ENCODE measurements around the gene GLOD4.
A peak's percentile ranks its signal among the peaks of the same experiment; 100 is the strongest.

DNA sequence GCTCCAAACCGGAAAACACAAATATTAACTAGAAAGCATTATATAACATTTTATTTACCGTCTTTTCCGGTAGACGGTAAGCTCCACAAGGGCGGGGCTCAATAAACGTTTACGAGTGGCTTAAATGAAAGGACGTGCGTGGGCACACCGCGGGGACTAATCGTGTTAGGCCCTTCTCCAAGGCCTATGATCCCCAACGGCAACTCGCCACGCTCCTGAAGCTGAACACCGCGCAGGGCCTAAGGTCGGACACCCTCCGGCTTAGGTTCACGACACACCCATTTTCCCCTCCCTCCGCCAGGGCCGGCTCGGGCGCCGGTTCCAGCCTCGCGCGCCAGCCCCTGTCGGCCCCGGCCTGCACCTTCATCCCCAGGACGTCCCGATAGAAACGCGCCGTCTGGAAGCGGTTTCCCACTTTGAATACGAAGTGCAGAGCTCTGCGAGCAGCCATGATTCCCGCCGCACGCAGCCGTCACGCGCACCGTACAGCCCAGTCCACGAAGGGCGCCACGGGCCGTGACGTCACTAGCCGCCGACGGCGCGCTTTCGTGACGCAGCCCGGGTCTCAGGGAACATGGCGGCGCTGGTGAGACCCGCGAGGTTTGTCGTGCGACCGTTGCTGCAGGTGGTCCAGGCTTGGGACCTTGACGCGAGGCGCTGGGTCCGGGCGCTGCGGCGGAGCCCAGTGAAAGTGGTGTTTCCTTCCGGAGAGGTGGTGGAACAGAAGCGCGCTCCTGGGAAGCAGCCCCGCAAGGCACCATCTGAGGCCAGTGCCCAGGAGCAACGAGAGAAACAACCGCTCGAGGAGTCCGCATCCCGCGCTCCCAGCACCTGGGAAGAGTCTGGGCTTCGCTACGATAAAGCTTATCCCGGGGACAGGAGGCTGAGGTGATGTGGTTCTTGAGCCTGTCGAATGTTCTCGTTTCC is at the start of gene GLOD4, which contains the start of gene MRM3:
- TF ChIP-seq, protein P1, sequence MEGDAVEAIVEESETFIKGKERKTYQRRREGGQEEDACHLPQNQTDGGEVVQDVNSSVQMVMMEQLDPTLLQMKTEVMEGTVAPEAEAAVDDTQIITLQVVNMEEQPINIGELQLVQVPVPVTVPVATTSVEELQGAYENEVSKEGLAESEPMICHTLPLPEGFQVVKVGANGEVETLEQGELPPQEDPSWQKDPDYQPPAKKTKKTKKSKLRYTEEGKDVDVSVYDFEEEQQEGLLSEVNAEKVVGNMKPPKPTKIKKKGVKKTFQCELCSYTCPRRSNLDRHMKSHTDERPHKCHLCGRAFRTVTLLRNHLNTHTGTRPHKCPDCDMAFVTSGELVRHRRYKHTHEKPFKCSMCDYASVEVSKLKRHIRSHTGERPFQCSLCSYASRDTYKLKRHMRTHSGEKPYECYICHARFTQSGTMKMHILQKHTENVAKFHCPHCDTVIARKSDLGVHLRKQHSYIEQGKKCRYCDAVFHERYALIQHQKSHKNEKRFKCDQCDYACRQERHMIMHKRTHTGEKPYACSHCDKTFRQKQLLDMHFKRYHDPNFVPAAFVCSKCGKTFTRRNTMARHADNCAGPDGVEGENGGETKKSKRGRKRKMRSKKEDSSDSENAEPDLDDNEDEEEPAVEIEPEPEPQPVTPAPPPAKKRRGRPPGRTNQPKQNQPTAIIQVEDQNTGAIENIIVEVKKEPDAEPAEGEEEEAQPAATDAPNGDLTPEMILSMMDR (IDR thresholded peaks at IDR 0.05), result peak in 5 of 6 experiments; percentile 29 to 49 (median 37)
- TF ChIP-seq POLR2A (IDR thresholded peaks at IDR 0.05), result peak; percentile 52 to 71
